H1 (cell line): Measurements from ENCODE around the gene ARID5A. TPM values are rescaled to one million over a fixed set of nuclear protein-coding genes. Genes with fewer than 3 reads are reported as not detected.

Experiments used
- CTCF ChIA-PET: fragments of 300-600 bp; sonication (Branson Sonifier 250); formaldehyde crosslinking; loops from one replicate; lab custom pipeline; 2021; ENCODE audit not compliant: partially characterized antibody; lab: Charles Lee
- POLR2A ChIA-PET: fragments of 300-600 bp; sonication (Branson Sonifier 250); formaldehyde crosslinking; loops from one replicate; lab custom pipeline; 2021; ENCODE audit warnings: inconsistent platforms; ENCODE audit not compliant: partially characterized antibody; lab: Charles Lee
- DNase-seq, 2 experiments: peaks; one replicate each; pipeline versions ENCODE4 v3.0.0 to v3.0.0-alpha.2; 2010 to 2022; ENCODE audit warnings: low spot score in 2 of 2, low read depth in 1 of 2, mixed read lengths in 1 of 2
- FAIRE-seq: peaks from 2 replicates; lab custom pipeline; 2011; peaks lifted over from hg19 to GRCh38; lab: Jason Lieb, UNC
- H2AFZ ChIP-seq: 2 replicates; pipeline ENCODE4 v1.8.1; 2012; ENCODE audit warnings: low read length, inconsistent platforms
- H2AK5ac ChIP-seq: 2 replicates; pipeline ENCODE4 v1.6.1; 2013; ENCODE audit warnings: low read depth, low read length
- H2BK120ac ChIP-seq: replicated peaks from 2 replicates; pipeline ENCODE3; 2013; ENCODE audit warnings: low read depth, low read length, inconsistent platforms
- H2BK12ac ChIP-seq: 2 replicates; pipeline ENCODE4 v1.6.1; 2013; ENCODE audit warnings: low read depth, low read length
- H2BK15ac ChIP-seq: 2 replicates; pipeline ENCODE4 v1.6.1; 2013; ENCODE audit warnings: low read length
- H2BK20ac ChIP-seq: 2 replicates; pipeline ENCODE4 v1.6.1; 2013; ENCODE audit warnings: low read length
- H2BK5ac ChIP-seq: 2 replicates; pipeline ENCODE4 v1.6.1; 2013; ENCODE audit warnings: low read depth, low read length
- H3K14ac ChIP-seq: 2 replicates; pipeline ENCODE4 v1.6.1; 2013; ENCODE audit warnings: inconsistent platforms; ENCODE audit not compliant: insufficient read length
- H3K18ac ChIP-seq: 2 replicates; pipeline ENCODE4 v1.6.1; 2013; ENCODE audit warnings: low read length; ENCODE audit errors: extremely low read depth
- H3K23ac ChIP-seq: 2 replicates; pipeline ENCODE4 v1.6.1; 2013; ENCODE audit warnings: inconsistent platforms; ENCODE audit not compliant: insufficient read length
- H3K23me2 ChIP-seq: 2 replicates; pipeline ENCODE4 v1.6.1; 2013; ENCODE audit warnings: low read depth, low read length
- H3K27ac ChIP-seq: 2 replicates; pipeline ENCODE4 v1.6.1; 2011; ENCODE audit warnings: low read depth, low read length, inconsistent platforms
- H3K27me3 ChIP-seq, 4 experiments: replicated peaks in 1 of 4; 1 replicate in 1 of 4; 2 replicates in 3 of 4; pipeline versions ENCODE4 v1.6.1 to v1.8.1; 2011 to 2013; ENCODE audit warnings: low read length in 3 of 4, mild to moderate bottlenecking in 3 of 4, inconsistent platforms in 2 of 4, mixed read lengths in 2 of 4, moderate library complexity in 1 of 4; ENCODE audit not compliant: control insufficient read depth in 3 of 4, insufficient read depth in 3 of 4; ENCODE audit errors: extremely low read depth in 1 of 4
- H3K36me3 ChIP-seq, 4 experiments: 2 replicates each; pipeline versions ENCODE4 v1.6.1 to v1.8.1; 2011 to 2013; ENCODE audit warnings: mild to moderate bottlenecking in 4 of 4, low read length in 3 of 4, moderate library complexity in 2 of 4, control low read depth in 1 of 4, inconsistent platforms in 1 of 4; ENCODE audit not compliant: insufficient read depth in 4 of 4, control insufficient read depth in 2 of 4
- H3K4ac ChIP-seq: replicated peaks from 2 replicates; pipeline ENCODE3; 2013; ENCODE audit warnings: low read length, low read depth, mixed read lengths, inconsistent platforms; ENCODE audit not compliant: insufficient read length
- H3K4me1 ChIP-seq, 4 experiments: replicated peaks in 1 of 4; 1 replicate in 1 of 4; 2 replicates in 3 of 4; pipeline versions ENCODE4 v1.6.1 to v1.8.1; 2011 to 2013; ENCODE audit warnings: low read length in 3 of 4, inconsistent platforms in 2 of 4, mixed read lengths in 1 of 4; ENCODE audit not compliant: insufficient read depth in 4 of 4, control insufficient read depth in 3 of 4
- H3K4me2 ChIP-seq, 2 experiments: 2 replicates each; pipeline versions ENCODE4 v1.6.1 to v1.8.1; 2011 to 2013; ENCODE audit warnings: low read depth in 2 of 2, low read length in 2 of 2, control low read depth in 1 of 2, inconsistent platforms in 1 of 2, mild to moderate bottlenecking in 1 of 2; ENCODE audit not compliant: insufficient read depth in 1 of 2
- H3K4me3 ChIP-seq, 4 experiments: fragments of 200-600, 300-600 bp in 1 of 4; sonication (generic), shearing (Covaris generic), sonication (Bioruptor Twin) in 1 of 4; 2 replicates each; pipeline versions ENCODE4 v1.5.1 to v1.8.1; 2011 to 2016; ENCODE audit warnings: low read length in 4 of 4, low read depth in 3 of 4, control low read depth in 2 of 4, inconsistent platforms in 2 of 4, mild to moderate bottlenecking in 2 of 4, mixed read lengths in 1 of 4, moderate library complexity in 1 of 4; ENCODE audit not compliant: insufficient read depth in 2 of 4; ENCODE audit errors: extremely low read depth in 1 of 4
- H3K56ac ChIP-seq: replicated peaks from 2 replicates; pipeline ENCODE3; 2013; ENCODE audit warnings: low read depth, mild to moderate bottlenecking, mixed read lengths, low read length, inconsistent platforms; ENCODE audit not compliant: insufficient read length
- H3K79me1 ChIP-seq: 2 replicates; pipeline ENCODE4 v1.6.1; 2013; ENCODE audit warnings: low read depth, low read length, control low read depth
- H3K79me2 ChIP-seq, 2 experiments: 2 replicates each; pipeline versions ENCODE4 v1.6.1 to v1.8.1; 2012 to 2013; ENCODE audit warnings: low read length in 2 of 2, mild to moderate bottlenecking in 2 of 2, inconsistent platforms in 1 of 2; ENCODE audit not compliant: insufficient read depth in 2 of 2, control insufficient read depth in 1 of 2
- H3K9ac ChIP-seq, 4 experiments: replicated peaks in 1 of 4; 1 replicate in 1 of 4; 2 replicates in 3 of 4; pipeline versions ENCODE4 v1.6.1 to v1.8.1; 2011 to 2013; ENCODE audit warnings: low read depth in 3 of 4, low read length in 3 of 4, control low read depth in 2 of 4, mild to moderate bottlenecking in 2 of 4, moderate library complexity in 2 of 4, inconsistent platforms in 1 of 4; ENCODE audit errors: extremely low read depth in 1 of 4
- H3K9me3 ChIP-seq, 2 experiments: 2 replicates each; pipeline versions ENCODE4 v1.6.1 to v1.8.1; 2012 to 2013; ENCODE audit warnings: mild to moderate bottlenecking in 2 of 2, moderate library complexity in 2 of 2, control low read depth in 1 of 2, inconsistent platforms in 1 of 2, low read depth in 1 of 2, low read length in 1 of 2, mixed read lengths in 1 of 2; ENCODE audit not compliant: insufficient read depth in 2 of 2
- H4K20me1 ChIP-seq, 2 experiments: replicated peaks in 1 of 2; 2 replicates each; pipeline versions ENCODE3 to v1.8.1; 2011 to 2013; ENCODE audit warnings: inconsistent platforms in 2 of 2, low read length in 2 of 2, mild to moderate bottlenecking in 1 of 2; ENCODE audit not compliant: insufficient read depth in 2 of 2, control insufficient read depth in 1 of 2
- H4K5ac ChIP-seq: 2 replicates; pipeline ENCODE4 v1.6.1; 2013; ENCODE audit warnings: low read length, low read depth, mixed read lengths, inconsistent platforms; ENCODE audit not compliant: insufficient read length
- H4K8ac ChIP-seq: 2 replicates; pipeline ENCODE4 v1.8.0; 2013; ENCODE audit warnings: mild to moderate bottlenecking, moderate library complexity, low read length, inconsistent platforms; ENCODE audit not compliant: insufficient read depth; ENCODE audit errors: extremely low read depth
- H4K91ac ChIP-seq: replicated peaks from 2 replicates; pipeline ENCODE3; 2013; ENCODE audit warnings: low read length, mixed read lengths, inconsistent platforms; ENCODE audit not compliant: insufficient read length
- CTCF ChIP-seq, 3 experiments: IDR thresholded peaks; 1 replicate in 2 of 3; 2 replicates in 1 of 3; pipeline versions ENCODE4 v1.5.1 to v1.6.1; 2011; ENCODE audit warnings: low read length in 3 of 3, mild to moderate bottlenecking in 3 of 3, inconsistent platforms in 2 of 3, low read depth in 1 of 3, moderate library complexity in 1 of 3; ENCODE audit not compliant: insufficient read depth in 1 of 3; ENCODE audit errors: control extremely low read depth in 1 of 3
- RAD21 ChIP-seq, 2 experiments: IDR thresholded peaks in 1 of 2; conservative IDR thresholded peaks in 1 of 2; 2 replicates each; pipeline ENCODE4 v1.6.1; 2011; ENCODE audit warnings: low read depth in 2 of 2, low read length in 2 of 2, improper control_type of control experiment in 1 of 2, inconsistent platforms in 1 of 2, mild to moderate bottlenecking in 1 of 2, moderate library complexity in 1 of 2
- SP1 ChIP-seq: IDR thresholded peaks from 2 replicates; pipeline ENCODE4 v1.6.1; 2011; ENCODE audit warnings: low read depth, low read length
- WGBS, 2 experiments: shearing (Covaris generic) in 1 of 2; methylation state at CpG; one replicate each; pipeline versions ENCODE4 v1.1.6 to v1.1.7; 2013 to 2015; ENCODE audit warnings: low lambda C conversion rate in 2 of 2, mixed read lengths in 2 of 2, inconsistent platforms in 1 of 2, low coverage in 1 of 2, missing lambda C conversion rate in 1 of 2; ENCODE audit not compliant: insufficient replicate concordance in 2 of 2, insufficient coverage in 1 of 2, insufficient read length in 1 of 2; ENCODE audit errors: extremely low coverage in 1 of 2, missing lambda C conversion rate in 1 of 2; 5-methylcytosine and 5-hydroxymethylcytosine counted together
- polyA plus RNA-seq, 7 experiments: library from polyadenylated mRNA; depleted of rRNA in 3 of 7; stranded (reverse) in 5 of 7; unstranded in 2 of 7; fragments of >200 nt in 5 of 7; fragments of 200-250 nt in 2 of 7; gene quantifications; 1 replicate in 5 of 7; 2 replicates in 1 of 7; 4 replicates in 1 of 7; pipeline versions ENCODE4 v1.2.1 to v1.2.3, GENCODE V29; 2011 to 2013; ENCODE audit warnings: missing spikeins in 2 of 7, mixed read lengths in 2 of 7
- total RNA-seq: library from RNA; stranded (reverse); fragmentation: NEBNext Ultra II Directional; extraction: Animal tissue kit (Norgen Biotek cat#: 25700); gene quantifications from 2 replicates; pipeline ENCODE4 v1.2.1, GENCODE V29; 2021

Gene ARID5A
- total and polyA plus RNA-seq, 2 of the 8 experiments (the other 6 are each of a cell fraction or from before 2014, with no cell fraction given), result 3.3 to 5.3 TPM

GRCh38 chr2:96580771-96581170 is 44.2 kb downstream of the ARID5A start:
- no peaks in the 10 kb centered on the region for H3K79me2 ChIP-seq
- H2BK12ac ChIP-seq, result no peak overlapping the region
- no peak overlapping the region for H3K4ac ChIP-seq
- no peaks in the 10 kb centered on the region for H4K20me1 ChIP-seq
- no peak overlapping the region for H3K9ac ChIP-seq
- no peak overlapping the region for H2AFZ ChIP-seq
- no peaks in the 10 kb centered on the region for H3K79me1 ChIP-seq
- no peaks in the 10 kb centered on the region for H3K23me2 ChIP-seq
- WGBS, 2 experiments, result 95% methylated on average over 4 of the region's 4 CpGs; no CpG with 5 or more reads in 1 of the 2 experiments
- H2BK15ac ChIP-seq, result no peak overlapping the region
- H4K91ac ChIP-seq, result no peak overlapping the region
- no peak overlapping the region for H2BK20ac ChIP-seq
- H3K4me2 ChIP-seq, result no peak overlapping the region
- no peak for FAIRE-seq
- H3K4me1 ChIP-seq, result no peaks in the 10 kb centered on the region
- no peak overlapping the region for H4K5ac ChIP-seq
- TF ChIP-seq CTCF (IDR thresholded peaks at IDR 0.05; ENCODE audit: control extremely low read depth in 1 of 3, insufficient read depth in 1 of 3, low read depth in 1 of 3, low read length in 3 of 3) (peak; percentile 12 to 31 (median 12); a peak in 3 of 4 replicates), RAD21 (IDR thresholded peaks at IDR 0.05 in 1 of 2, conservative IDR thresholded peaks at IDR 0.05 in 1 of 2; ENCODE audit: low read depth in 2 of 2, low read length in 2 of 2) (peak; percentile 25 to 44; a peak in 3 of 4 replicates), SP1 (no peak)
- TF ChIP-seq, all 59 proteins: peak for 2
- Histone ChIP-seq H3K23ac (no peak overlapping the region), H2BK5ac (no peak overlapping the region), H3K9me3 (no peaks in the 10 kb centered on the region), H3K56ac (no peak overlapping the region), H2AK5ac (no peak overlapping the region), H3K36me3 (no peaks in the 10 kb centered on the region), H3K18ac (no peak overlapping the region), H3K14ac (no peak overlapping the region), H4K8ac (peak overlapping the region; percentile 23; the same call in 1 of the 2 replicates), H3K4me3 (no peak overlapping the region), H2BK120ac (no peak overlapping the region), H3K27me3 (no peaks in the 10 kb centered on the region), H3K27ac (no peak overlapping the region)
- ChIA-PET POLR2A (no interaction called here), CTCF (interaction anchor here (0.6 to 2.1 kb wide), 5 partner anchors 11 to 30 kb away, joined by 3 to 7 read pairs (median 3); no protein-coding TSS in a partner anchor)
- no peak for DNase-seq
